ENCODE measurements around the gene SLC44A1. TPM values are rescaled to one million over a fixed set of nuclear protein-coding genes. Genes with fewer than 3 reads are reported as not detected.

The SLC44A1 gene
- total and polyA plus RNA-seq, 2 of the 13 experiments (the other 11 are each of a cell fraction or from before 2014, with no cell fraction given) = 21.4 to 40.8 TPM

GRCh38 chr9:105244003-105244733 is at the start of gene SLC44A1 (continued):
- TF ChIP-seq ZHX2 (IDR thresholded peaks at IDR 0.05; ENCODE audit: low read depth) = peak; percentile 62
- peak; percentile 71; the same call in 1 of the 2 replicates for TF ChIP-seq ZHX2 (CRISPR knock-in tag; IDR thresholded peaks at IDR 0.05; ENCODE audit: borderline replicate concordance)
- peak; percentile 98 for TF ChIP-seq KDM2A (CRISPR knock-in tag; IDR thresholded peaks at IDR 0.05; ENCODE audit: borderline replicate concordance, low read depth)
- TF ChIP-seq ZNF556 (CRISPR knock-in tag; IDR thresholded peaks at IDR 0.05; ENCODE audit: borderline replicate concordance) = peak; percentile 100
- TF ChIP-seq ZNF281 (CRISPR knock-in tag; IDR thresholded peaks at IDR 0.05; ENCODE audit: borderline replicate concordance) = peak; percentile 83
- peak; percentile 88 for TF ChIP-seq ZNF329 (CRISPR knock-in tag; IDR thresholded peaks at IDR 0.05; ENCODE audit: low read depth)
- peak; percentile 91 for TF ChIP-seq RXRA (CRISPR knock-in tag; IDR thresholded peaks at IDR 0.05)
- no peak for TF ChIP-seq ZFP62 (CRISPR knock-in tag; IDR thresholded peaks at IDR 0.05)
- peak; percentile 92 for TF ChIP-seq ZNF205 (CRISPR knock-in tag; IDR thresholded peaks at IDR 0.05)
- peak; percentile 67; the same call in 1 of the 2 replicates for TF ChIP-seq ZNF558 (CRISPR knock-in tag; IDR thresholded peaks at IDR 0.05; ENCODE audit: borderline replicate concordance)
- TF ChIP-seq NFE2L1 (CRISPR knock-in tag; IDR thresholded peaks at IDR 0.05; ENCODE audit: borderline replicate concordance) = no peak
- TF ChIP-seq ZNF17 (CRISPR knock-in tag; IDR thresholded peaks at IDR 0.05) = no peak
- TF ChIP-seq ZNF660 (CRISPR knock-in tag; IDR thresholded peaks at IDR 0.05; ENCODE audit: borderline replicate concordance, low read depth) = no peak
- peak; percentile 77; the same call in 1 of the 2 replicates for TF ChIP-seq RERE (CRISPR knock-in tag; IDR thresholded peaks at IDR 0.05; ENCODE audit: low read depth)
- TF ChIP-seq HMG20B (CRISPR knock-in tag; conservative IDR thresholded peaks at IDR 0.05) = peak; percentile 63; the same call in 1 of the 2 replicates
